Fibroblast of lung (primary cell): ENCODE results near the gene PHLDA1. TPM values are rescaled to one million over a fixed set of nuclear protein-coding genes. Genes with fewer than 3 reads are reported as not detected.
A peak's percentile ranks its signal among the peaks of the same experiment; 100 is the strongest.

Experiments used
- DNase-seq, 2 donors: peaks; one replicate each; pipeline versions ENCODE4 v3.0.0 to v3.0.0-alpha.2; 2010; ENCODE audit warnings: low read depth in 2 of 2
- H2AFZ ChIP-seq: 2 replicates; pipeline ENCODE4 v1.5.1; 2012; ENCODE audit warnings: low read length, control low read depth, inconsistent platforms
- H3K27ac ChIP-seq: 2 replicates; pipeline ENCODE4 v1.5.1; 2011; ENCODE audit warnings: low read length, control low read depth; ENCODE audit not compliant: insufficient read depth
- H3K27me3 ChIP-seq: 2 replicates; pipeline ENCODE4 v1.5.1; 2011; ENCODE audit warnings: mild to moderate bottlenecking, low read length; ENCODE audit not compliant: control insufficient read depth, insufficient read depth
- H3K36me3 ChIP-seq: 2 replicates; pipeline ENCODE4 v1.5.1; 2011; ENCODE audit warnings: low read length; ENCODE audit not compliant: control insufficient read depth, insufficient read depth
- H3K4me1 ChIP-seq: 2 replicates; pipeline ENCODE4 v1.5.1; 2011; ENCODE audit warnings: low read length; ENCODE audit not compliant: control insufficient read depth, insufficient read depth; ENCODE audit errors: extremely low read depth
- H3K4me2 ChIP-seq: 2 replicates; pipeline ENCODE4 v1.5.1; 2011; ENCODE audit warnings: low read length, control low read depth; ENCODE audit not compliant: insufficient read depth; ENCODE audit errors: extremely low read depth
- H3K4me3 ChIP-seq, 4 experiments: fragments of 200-600 bp in 1 of 4; sonication (generic) in 1 of 4; replicated peaks in 1 of 4; 2 replicates each; pipeline ENCODE4 v1.5.1; 2011 to 2016; ENCODE audit warnings: low read length in 4 of 4, low read depth in 3 of 4, mild to moderate bottlenecking in 3 of 4, control low read depth in 2 of 4, inconsistent platforms in 1 of 4, mixed read lengths in 1 of 4; ENCODE audit not compliant: insufficient read depth in 1 of 4; ENCODE audit errors: control extremely low read depth in 1 of 4
- H3K79me2 ChIP-seq: 2 replicates; pipeline ENCODE4 v1.5.1; 2012; ENCODE audit warnings: mild to moderate bottlenecking, low read length, inconsistent platforms; ENCODE audit not compliant: control insufficient read depth, insufficient read depth
- H3K9ac ChIP-seq: 2 replicates; pipeline ENCODE4 v1.5.1; 2011; ENCODE audit warnings: mild to moderate bottlenecking, low read length, control low read depth; ENCODE audit not compliant: insufficient read depth
- H3K9me3 ChIP-seq: 2 replicates; pipeline ENCODE4 v1.5.1; 2012; ENCODE audit warnings: low read depth, low read length; ENCODE audit not compliant: control insufficient read depth, insufficient read depth
- H4K20me1 ChIP-seq: 2 replicates; pipeline ENCODE4 v1.5.1; 2011; ENCODE audit warnings: low read length; ENCODE audit not compliant: control insufficient read depth, insufficient read depth; ENCODE audit errors: extremely low read depth
- CTCF ChIP-seq, 2 donors: IDR thresholded peaks in 1 of 2; conservative IDR thresholded peaks in 1 of 2; 1 replicate in 1 of 2; 2 replicates in 1 of 2; pipeline ENCODE4 v1.5.1; 2011 to 2012; ENCODE audit warnings: low read length in 2 of 2, control low read depth in 1 of 2, inconsistent platforms in 1 of 2, low read depth in 1 of 2, mild to moderate bottlenecking in 1 of 2
- EZH2 ChIP-seq: IDR thresholded peaks from 2 replicates; pipeline ENCODE4 v1.5.1; 2012; ENCODE audit warnings: low read length, control low read depth, mild to moderate bottlenecking; ENCODE audit errors: missing control alignments
- polyA plus RNA-seq, 2 donors: library from polyadenylated mRNA; depleted of rRNA in 1 of 2; stranded (reverse) in 1 of 2; unstranded in 1 of 2; fragments of >200 nt; gene quantifications; 2 replicates each; pipeline ENCODE4 v1.2.1, GENCODE V29; 2011 to 2012; ENCODE audit warnings: missing spikeins in 1 of 2
- total RNA-seq: library from RNA; depleted of rRNA; stranded (reverse); fragments of >200 nt; gene quantifications from 2 replicates; pipeline ENCODE4 v1.2.1, GENCODE V29; 2014

Gene PHLDA1
- total and polyA plus RNA-seq, 2 donors (not counting 1 experiment from before 2014, with no cell fraction given): 48.1 to 252 TPM

GRCh38 chr12:76042147-76042546 is 10.6 kb upstream of the PHLDA1 start:
- no peaks in the 10 kb centered on the region for H3K9me3 ChIP-seq
- TF ChIP-seq EZH2 (no peak), CTCF (conservative IDR thresholded peaks at IDR 0.05 in 1 of 2, IDR thresholded peaks at IDR 0.05 in 1 of 2; ENCODE audit: low read depth in 1 of 2, low read length in 2 of 2) (no peak)
- H3K27ac ChIP-seq: no peak overlapping the region
- peaks cover 9% of the 10 kb centered on the region for H3K36me3 ChIP-seq
- no peak overlapping the region for H3K4me3 ChIP-seq
- peaks cover 6% of the 10 kb centered on the region for H3K4me1 ChIP-seq
- no peak overlapping the region for H3K4me2 ChIP-seq
- no peaks in the 10 kb centered on the region for H3K27me3 ChIP-seq
- H4K20me1 ChIP-seq: no peaks in the 10 kb centered on the region
- no peaks in the 10 kb centered on the region for H3K79me2 ChIP-seq
- H2AFZ ChIP-seq: no peak overlapping the region
- DNase-seq: peak in 1 of 2 donors; percentile 44
- no peak overlapping the region for H3K9ac ChIP-seq

- no peaks in the 10 kb centered on the region for H3K27me3 ChIP-seq
- H2AFZ ChIP-seq: no peak overlapping the region
- H3K27ac ChIP-seq: no peak overlapping the region
- no peak overlapping the region for H3K9ac ChIP-seq
- no peak overlapping the region for H3K4me2 ChIP-seq
- H3K9me3 ChIP-seq: no peaks in the 10 kb centered on the region
- no peak overlapping the region for H3K4me3 ChIP-seq
- H4K20me1 ChIP-seq: no peaks in the 10 kb centered on the region
- DNase-seq: no peak
- H3K79me2 ChIP-seq: no peaks in the 10 kb centered on the region
- no peak for TF ChIP-seq CTCF (conservative IDR thresholded peaks at IDR 0.05 in 1 of 2, IDR thresholded peaks at IDR 0.05 in 1 of 2; ENCODE audit: low read depth in 1 of 2, low read length in 2 of 2)
- no peak for TF ChIP-seq EZH2
- H3K36me3 ChIP-seq: peaks cover 7% of the 10 kb centered on the region
- peaks cover 6% of the 10 kb centered on the region for H3K4me1 ChIP-seq
Measured at GRCh38 chr12:76041406-76041805, 9.8 kb upstream of the PHLDA1 start.

GRCh38 chr12:76040461-76040860 is 8.9 kb upstream of the PHLDA1 start:
- no peak overlapping the region for H3K4me3 ChIP-seq
- no peak overlapping the region for H3K4me2 ChIP-seq
- no peaks in the 10 kb centered on the region for H3K9me3 ChIP-seq
- peaks cover 6% of the 10 kb centered on the region for H3K4me1 ChIP-seq
- H4K20me1 ChIP-seq: no peaks in the 10 kb centered on the region
- H3K79me2 ChIP-seq: peaks cover 5% of the 10 kb centered on the region
- no peaks in the 10 kb centered on the region for H3K27me3 ChIP-seq
- TF ChIP-seq EZH2 (no peak), CTCF (conservative IDR thresholded peaks at IDR 0.05 in 1 of 2, IDR thresholded peaks at IDR 0.05 in 1 of 2; ENCODE audit: low read depth in 1 of 2, low read length in 2 of 2) (no peak)
- H2AFZ ChIP-seq: no peak overlapping the region
- H3K36me3 ChIP-seq: peaks cover 7% of the 10 kb centered on the region
- DNase-seq: no peak
- H3K27ac ChIP-seq: no peak overlapping the region
- no peak overlapping the region for H3K9ac ChIP-seq
